HG03342 (cell line): Measurements from ENCODE around the gene CPEB4.
A peak's percentile ranks its signal among the peaks of the same experiment; 100 is the strongest.

Experiments
- ATAC-seq: cut with Tn5 transposase; IDR thresholded peaks from one replicate; pipeline ENCODE4 v1.9.1; 2021; ENCODE audit warnings: mild to moderate bottlenecking, moderate library complexity; ENCODE audit not compliant: unreplicated experiment

Gene CPEB4

GRCh38 chr5:173911623-173912022, 23.5 kb downstream of the CPEB4 start:
- no peak for ATAC-seq

DNA sequence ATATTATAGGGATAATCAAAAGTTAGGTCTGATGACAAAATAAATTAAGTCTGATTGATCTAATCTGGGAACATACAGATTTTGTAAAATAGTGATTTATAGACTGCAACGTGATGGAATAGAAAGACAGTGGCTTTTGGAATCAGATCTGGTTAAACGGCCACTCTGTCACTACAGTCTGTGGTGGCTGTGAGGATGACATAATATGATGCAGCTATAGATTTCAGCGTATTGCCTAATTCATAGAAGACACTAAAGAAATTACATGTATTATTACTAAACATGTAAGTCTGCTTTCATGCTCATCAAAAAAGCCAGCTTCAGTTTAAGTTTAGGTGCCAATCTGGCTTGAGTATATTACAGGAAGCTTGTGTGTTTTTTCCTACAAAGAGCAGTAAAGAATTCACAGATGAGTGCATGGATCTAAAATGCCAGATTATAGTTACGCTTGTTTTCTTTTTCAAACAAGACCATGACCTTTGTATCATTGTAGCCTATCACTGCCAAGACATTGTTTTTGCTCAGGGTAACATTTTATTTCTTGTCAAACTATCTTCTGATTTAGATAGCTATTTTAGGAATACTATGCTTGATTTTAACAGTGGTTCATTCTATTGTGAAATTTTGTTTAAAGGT, 25.7 kb downstream of the CPEB4 start:
- no peak for ATAC-seq

- ATAC-seq, result no peak
Observed at GRCh38 chr5:173915310-173916014, 27.3 kb downstream of the CPEB4 start.

DNA sequence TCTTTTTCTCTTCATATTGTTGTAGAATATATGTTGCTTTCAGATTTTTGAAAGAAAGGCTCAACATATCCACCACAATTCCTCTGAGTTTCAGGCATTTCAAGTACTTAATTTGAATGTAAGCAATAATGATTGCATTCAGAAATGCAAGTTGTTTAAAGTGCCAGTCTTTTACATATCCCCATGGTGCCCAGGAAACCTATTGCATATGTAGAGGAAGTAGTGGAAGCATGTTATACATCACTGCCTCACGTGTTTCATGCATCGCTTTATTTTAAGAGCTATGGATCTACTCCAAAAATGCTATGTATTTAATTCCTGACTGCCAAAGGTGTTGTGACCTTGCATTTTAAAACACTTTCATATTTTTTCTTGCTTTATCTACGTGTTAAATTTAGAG, 28.1 kb downstream of the CPEB4 start:
- ATAC-seq, result no peak

- ATAC-seq, result peak; percentile 91
Observed at GRCh38 chr5:173917788-173918786, 29.9 kb downstream of the CPEB4 start.

DNA sequence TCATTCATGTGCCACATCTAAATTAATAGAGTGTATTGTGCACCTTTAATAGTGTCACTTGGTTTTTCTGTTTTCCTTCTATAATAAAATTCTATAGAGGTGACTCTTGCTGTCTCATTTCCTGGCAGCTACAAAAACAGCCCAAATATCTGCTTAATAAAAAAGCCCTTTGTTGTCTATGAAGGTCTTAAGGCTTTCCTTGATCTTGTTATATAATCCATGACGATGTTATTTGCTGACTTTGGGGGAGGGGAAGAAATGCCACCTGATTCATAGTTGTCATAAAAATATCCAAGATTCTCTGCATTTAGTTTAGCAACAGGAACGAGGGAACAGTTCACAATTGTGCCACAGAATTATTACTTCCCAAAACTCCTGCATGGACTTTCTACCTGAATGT, 31.3 kb downstream of the CPEB4 start:
- ATAC-seq, result no peak

DNA sequence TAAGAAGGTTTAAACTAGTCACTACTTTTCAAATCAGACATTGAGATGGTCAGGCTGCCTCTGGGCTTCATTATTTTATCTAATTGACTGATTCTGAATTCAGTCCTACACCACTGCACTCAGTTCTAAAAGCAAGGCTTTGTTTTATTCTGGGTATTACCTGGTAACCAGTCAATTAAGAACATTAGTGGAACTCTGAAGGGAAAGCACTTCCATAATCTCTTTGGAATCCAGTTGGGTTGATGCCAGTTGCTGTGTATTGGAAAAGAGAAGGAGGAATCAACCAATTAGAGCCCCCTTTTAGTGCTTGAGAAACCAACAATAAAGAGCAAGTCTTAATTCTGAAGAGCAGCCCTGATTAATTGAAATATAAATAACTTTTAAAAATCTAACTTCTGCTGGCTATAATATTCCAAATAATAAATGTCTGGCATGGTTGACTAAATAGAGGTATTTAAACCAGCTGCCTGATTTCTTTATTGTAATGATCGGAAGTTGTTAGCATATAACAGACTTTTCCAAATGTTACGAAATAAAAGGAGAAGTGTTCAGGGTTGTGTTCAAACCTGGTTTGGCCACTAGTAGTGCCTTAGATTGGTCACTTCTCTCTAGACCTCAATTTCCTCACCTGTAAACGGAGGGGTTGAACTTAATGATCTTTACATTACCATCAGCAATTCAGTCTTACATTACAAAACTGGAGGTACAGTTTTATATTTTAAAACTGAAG, 32.0 kb downstream of the CPEB4 start:
- no peak for ATAC-seq

GRCh38 chr5:173920866-173921555, 32.9 kb downstream of the CPEB4 start:
- no peak for ATAC-seq

GRCh38 chr5:173922527-173922926, 34.4 kb downstream of the CPEB4 start:
- no peak for ATAC-seq

- no peak for ATAC-seq
Observed at GRCh38 chr5:173923218-173924095, 35.3 kb downstream of the CPEB4 start.

DNA sequence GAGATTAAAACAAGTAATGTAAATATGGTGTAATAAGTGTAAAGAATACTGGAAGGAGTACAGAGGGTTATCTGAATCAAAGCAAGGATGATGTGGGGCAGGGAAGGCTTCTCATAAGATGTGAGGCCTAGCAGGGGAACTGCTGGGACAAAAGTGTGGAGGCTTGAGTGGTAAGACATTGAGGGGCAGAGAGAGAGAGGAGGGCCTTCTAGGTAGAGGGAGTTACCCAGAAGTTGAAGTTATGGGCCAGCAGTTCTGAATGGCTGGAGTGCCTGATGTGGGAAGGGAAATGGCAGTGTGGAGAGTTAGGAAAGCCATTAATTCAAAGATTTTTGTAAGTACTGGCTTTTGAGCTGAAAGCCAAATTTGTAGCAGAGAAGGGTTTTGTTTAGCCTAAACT, 36.8 kb downstream of the CPEB4 start:
- no peak for ATAC-seq

- ATAC-seq, result no peak
Observed at GRCh38 chr5:173925449-173926071, 37.4 kb downstream of the CPEB4 start.

GRCh38 chr5:173926359-173926758, 38.2 kb downstream of the CPEB4 start:
- ATAC-seq, result no peak

DNA sequence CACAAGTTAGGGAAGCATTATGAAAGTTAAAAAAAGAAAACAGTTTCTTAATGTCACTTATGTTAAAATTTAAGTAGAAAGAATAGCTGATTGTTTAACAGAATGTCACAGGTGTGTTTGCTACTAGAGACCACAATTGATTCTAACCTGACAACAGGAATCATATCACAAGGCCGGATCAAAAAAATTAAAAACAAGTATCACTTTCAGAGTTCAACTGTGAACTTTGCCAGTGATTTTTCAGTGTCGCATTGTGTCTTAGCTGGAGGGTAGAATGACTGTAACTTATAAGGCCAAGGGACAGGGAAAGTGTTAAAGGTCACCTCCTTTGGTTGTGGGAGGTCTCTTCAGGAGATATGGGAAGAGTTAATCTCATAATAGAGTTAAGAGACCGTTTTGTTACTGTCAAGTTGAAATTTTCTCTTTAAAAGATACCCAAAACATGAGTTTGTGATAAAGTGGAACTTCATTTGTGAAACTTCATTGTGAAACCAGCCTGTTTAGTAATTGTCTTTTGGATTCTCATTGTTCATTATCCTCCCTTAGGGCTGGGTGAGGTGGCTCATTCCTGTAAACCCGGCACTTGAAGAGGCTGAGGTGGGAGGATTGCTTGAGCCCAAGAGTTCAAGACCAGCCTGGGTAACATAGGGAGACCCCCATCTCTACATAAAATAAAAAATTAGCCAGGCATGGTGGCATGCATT, 40.9 kb downstream of the CPEB4 start:
- ATAC-seq, result no peak

DNA sequence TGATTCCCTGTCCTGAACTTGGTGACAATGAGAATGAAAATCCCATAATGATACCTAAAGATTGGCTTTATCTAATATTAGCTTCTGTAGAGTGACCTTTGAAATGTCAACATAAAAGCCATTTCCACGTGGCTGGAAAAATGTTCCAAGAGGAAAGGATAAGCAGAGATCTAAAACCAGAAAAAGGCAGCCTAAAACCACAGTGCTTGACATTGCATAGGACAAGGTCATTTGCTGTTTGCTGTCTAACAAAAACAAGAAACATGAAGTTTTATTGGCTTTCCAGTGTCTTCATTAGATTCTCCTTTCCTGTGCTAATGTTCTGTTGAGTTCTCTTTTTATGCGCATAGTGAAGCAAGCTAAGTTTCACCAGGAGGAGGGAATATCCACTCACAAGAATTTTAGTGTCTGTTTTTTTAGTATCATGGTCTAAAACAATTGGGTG, 44.6 kb downstream of the CPEB4 start:
- no peak for ATAC-seq

DNA sequence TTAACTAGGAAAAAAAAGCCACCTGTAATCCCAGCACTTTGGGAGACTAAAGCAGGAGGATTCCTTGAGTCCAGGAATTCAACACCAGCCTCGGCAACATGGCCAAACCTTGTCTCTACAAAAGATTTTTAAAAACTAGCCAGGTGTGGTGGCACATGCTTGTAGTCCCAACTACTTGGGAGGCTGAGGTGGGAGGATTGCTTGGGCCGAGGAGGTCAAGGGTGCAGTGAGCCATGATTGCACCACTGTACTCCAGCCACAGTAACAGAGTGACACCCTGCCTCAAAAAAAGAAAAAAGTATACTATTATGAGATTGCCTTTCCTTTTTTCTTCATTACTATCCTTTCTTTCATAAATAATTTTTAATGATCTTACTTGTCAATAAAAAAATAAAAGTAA, 45.8 kb downstream of the CPEB4 start:
- ATAC-seq, result no peak

DNA sequence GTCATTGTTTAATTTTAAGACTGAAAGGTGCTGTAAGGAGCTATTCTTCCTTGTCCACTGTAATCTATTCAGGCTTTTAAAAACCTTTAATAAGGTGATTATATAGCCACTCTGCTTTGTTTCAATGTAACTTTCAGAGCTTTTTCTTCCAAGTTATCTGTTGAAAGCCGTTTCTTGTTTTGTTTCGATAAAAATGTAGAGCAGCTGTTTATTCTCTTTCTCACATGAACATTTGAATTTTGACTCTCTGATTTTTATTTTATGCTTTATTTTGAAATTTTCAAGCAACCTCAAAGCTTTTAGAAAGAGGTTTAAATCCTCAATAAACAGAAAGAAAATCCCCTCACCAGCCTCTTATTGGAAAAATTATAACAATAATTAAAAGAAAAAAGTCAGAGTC, 47.2 kb downstream of the CPEB4 start:
- ATAC-seq, result no peak

DNA sequence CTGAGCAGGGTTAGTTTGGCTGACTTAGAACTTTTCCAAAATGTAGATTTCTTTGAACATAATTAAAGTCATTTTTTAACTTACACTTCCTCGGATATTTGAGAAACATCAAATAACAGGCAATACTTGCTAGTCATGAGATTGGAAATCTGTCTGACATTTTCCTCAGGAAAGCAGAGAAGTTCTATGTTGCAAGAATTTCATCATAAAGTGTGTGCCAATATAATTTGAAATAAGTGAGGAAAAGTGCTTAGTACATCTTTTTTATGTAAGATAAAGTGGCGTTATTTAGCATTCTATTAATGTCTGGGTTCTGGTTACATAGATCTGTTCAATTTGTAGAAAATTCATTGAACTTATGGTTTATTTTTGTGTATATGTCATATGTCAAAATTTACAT, 52.1 kb downstream of the CPEB4 start:
- ATAC-seq, result no peak
